DMS53 treated with DMSO at 0.1 percent for 48 hours (cell line): ENCODE data around the gene EEF1AKMT4.

Experiments used
- DNase-seq: peaks from one replicate; lab custom pipeline; 2025; ENCODE audit not compliant: unreplicated experiment; lab: John Stamatoyannopoulos, UW

EEF1AKMT4 gene

GRCh38 chr3:184235381-184236032 is 14.0 kb upstream of the EEF1AKMT4 start:
- DNase-seq: no peak

DNA sequence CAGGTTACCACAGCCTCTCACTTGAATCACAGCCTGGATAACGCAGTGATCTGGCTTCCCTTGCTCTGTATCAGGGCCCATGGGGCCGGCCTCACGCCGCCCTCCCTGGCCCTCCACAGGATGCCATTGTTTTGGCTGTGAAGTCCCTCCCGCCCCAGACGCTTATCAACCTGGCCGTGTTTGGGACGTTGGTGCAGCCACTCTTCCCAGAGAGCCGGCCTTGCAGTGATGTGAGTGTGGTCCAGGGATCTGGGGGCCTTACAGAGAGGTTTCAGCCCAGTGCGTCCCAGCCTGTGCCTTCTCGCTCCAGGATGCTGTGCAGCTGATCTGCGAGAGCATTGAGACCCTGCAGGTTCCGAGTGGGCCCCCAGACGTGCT is 13.4 kb upstream of the EEF1AKMT4 start:
- DNase-seq: no peak

- no peak for DNase-seq
Measured at GRCh38 chr3:184236636-184237035, 12.8 kb upstream of the EEF1AKMT4 start.

DNA sequence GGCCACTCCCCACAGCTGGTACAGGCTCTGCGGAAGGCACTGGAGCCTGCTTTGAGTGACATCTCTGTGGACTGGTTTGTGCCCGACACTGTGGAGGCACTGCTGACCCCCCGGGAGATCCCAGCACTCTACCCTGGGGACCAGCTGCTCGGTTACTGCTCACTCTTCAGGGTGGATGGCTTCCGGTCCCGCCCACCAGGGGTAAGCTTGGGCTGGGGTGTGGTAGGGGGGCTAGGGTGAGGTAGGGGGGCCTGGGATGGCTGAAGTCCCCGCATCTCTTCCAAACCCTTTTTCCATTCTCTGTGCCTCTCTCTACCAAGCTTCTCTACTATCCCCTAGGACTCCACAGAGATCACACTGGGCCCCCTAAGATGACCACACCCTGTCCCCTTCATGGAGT is 12.3 kb upstream of the EEF1AKMT4 start:
- no peak for DNase-seq

- no peak for DNase-seq
Measured at GRCh38 chr3:184237807-184238206, 11.7 kb upstream of the EEF1AKMT4 start.

- DNase-seq: no peak
Measured at GRCh38 chr3:184238246-184238818, 11.1 kb upstream of the EEF1AKMT4 start.

- DNase-seq: no peak
Measured at GRCh38 chr3:184239221-184239620, 10.3 kb upstream of the EEF1AKMT4 start.

- DNase-seq: no peak
Measured at GRCh38 chr3:184239708-184240107, 9.8 kb upstream of the EEF1AKMT4 start.

GRCh38 chr3:184240384-184241140 is 8.9 kb upstream of the EEF1AKMT4 start:
- DNase-seq: no peak

DNA sequence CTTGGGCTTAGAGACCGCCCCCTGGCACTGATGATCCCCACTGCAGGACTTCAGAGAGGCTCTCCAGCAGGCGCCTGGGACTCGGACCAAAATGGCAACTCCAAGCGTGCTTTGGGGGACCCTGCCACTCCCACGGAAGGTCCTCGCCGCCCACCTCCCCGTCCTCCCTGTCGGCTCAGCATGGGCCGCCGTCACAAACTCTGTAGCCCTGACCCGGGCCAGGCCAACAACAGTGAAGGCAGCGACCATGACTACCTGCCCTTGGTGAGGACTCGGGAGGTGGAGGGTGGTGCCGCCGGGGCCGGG is 8.4 kb upstream of the EEF1AKMT4 start:
- DNase-seq: no peak

- peak; percentile 76 for DNase-seq
Measured at GRCh38 chr3:184241447-184242296, 7.8 kb upstream of the EEF1AKMT4 start.

DNA sequence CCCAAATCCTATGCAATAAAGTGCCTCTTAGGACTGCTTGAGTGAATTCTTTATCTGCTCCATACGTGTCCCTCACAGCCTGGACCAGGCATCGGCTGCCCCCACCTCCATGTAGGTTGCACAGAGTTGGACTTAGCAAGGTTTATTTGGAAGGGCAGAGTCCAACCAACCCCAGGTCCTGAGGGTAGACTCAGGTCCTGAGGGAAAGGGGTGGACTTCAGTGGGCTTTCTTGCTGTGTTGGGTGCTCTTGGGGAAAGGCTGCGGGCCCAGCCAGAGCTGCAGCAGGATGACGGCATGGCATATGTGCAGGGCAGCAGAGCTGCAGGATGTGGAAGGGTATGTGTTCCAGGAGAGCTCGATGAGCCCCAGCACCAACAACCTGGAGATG is 7.2 kb upstream of the EEF1AKMT4 start:
- no peak for DNase-seq

DNA sequence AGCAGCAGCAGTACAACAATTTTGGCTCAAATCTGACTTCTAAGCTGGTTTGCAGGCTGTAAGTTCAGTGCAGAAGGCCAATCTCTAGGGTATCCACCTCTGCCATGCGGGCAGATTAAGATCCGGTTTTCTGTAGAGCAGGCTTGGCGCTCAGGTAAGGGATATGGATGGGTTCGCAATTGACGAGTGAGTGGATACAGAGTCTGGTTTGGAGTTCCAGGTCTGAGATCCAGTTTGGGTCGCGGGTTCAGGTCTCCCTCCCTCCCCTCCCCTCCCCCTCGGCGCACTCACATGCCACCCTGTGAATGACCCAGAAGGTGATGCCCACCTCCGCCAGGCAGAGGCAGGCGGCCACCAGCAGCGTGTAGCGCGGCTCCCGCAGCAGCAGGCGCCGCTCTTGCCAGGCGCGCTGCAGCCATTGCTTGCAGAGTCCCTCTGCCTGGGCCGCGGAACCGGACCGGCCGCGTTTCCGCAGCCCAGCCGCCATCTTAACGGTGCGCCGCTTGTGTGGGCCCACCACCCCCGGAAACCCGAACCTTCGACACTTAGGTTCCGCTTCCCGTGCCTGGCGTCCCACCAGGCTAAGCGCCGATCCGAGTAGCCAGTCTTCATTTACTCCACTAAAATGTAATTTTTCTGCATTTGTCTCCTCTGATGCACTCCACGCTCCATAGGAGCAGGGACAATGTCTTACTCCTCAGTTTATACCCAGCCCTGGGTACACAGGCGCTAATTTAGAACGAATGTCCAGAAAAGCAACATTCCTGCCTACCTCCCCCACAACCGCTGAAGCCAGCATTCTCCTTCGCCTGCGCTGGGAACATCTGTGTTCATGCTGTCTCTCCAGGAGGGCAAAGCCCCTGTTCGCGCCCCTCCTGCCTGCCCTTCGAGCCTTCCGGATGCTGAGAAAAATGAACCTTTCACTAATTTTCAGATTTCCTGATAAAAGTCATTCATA is 739 bp upstream of the EEF1AKMT4 start, which contains the start of gene ALG3:
Gene ALG3 (minus strand): TSS at position 509 of the 958 bp plus-strand sequence. CDS start 22 bp downstream, at position 487.
- peak; percentile 47 for DNase-seq

GRCh38 chr3:184250167-184250828 is 826 bp downstream of the EEF1AKMT4 start:
- DNase-seq: peak; percentile 83

DNA sequence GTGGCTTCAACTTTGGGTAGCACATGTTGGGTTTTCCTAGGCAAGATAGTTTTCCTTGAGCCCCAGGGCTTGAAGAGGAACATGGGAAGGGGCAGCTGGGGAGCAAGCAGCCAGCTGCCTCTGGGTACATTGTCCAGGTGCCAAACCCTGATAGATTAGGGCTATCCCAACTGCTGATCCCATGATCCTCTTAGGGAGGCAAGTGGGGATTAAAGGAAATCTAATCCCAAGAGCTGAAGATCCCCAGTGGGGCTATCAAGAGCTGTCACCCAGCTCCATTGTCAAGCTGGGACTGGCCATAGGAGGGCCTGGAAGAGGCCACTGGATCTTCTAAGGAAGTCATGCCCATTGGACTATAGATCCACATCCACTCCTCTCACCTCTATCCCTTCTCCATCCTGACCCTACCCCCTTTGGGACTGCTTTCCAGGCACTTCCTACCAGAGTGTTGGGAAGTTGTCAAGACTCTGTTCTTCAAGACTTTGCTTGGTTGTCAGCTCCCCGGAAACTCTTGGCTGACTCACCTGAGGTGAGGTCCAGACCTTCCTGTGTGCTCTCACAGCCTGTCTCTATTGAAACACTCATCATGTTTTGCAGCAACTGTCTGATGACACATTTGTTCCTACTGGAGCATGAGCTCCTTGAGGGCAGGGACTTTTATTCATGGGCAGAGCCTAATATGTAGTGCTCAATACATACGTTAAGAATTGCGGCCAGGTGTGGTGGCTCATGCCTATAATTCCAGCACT is 6.0 kb downstream of the EEF1AKMT4 start:
- no peak for DNase-seq

- no peak for DNase-seq
Measured at GRCh38 chr3:184257083-184257915, 7.8 kb downstream of the EEF1AKMT4 start.

DNA sequence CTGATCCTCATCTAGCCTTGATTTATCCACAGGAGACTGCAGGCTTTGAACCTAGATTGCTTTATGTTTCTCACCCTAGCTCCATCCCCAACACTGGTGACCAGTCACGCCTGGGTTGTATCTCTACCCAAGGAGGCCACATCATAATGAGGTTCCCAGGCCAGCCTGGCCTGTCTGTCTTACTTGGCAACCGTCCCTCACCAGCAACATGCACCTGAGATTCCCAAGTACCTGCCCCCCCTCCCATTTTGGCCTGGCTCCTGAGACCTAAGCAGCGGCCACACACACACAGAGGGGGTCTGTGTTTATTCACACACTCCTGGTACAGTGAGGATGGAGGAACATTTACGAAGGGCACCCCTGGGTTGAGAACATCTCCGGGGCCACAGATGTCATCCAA is 9.5 kb downstream of the EEF1AKMT4 start:
- DNase-seq: no peak

DNA sequence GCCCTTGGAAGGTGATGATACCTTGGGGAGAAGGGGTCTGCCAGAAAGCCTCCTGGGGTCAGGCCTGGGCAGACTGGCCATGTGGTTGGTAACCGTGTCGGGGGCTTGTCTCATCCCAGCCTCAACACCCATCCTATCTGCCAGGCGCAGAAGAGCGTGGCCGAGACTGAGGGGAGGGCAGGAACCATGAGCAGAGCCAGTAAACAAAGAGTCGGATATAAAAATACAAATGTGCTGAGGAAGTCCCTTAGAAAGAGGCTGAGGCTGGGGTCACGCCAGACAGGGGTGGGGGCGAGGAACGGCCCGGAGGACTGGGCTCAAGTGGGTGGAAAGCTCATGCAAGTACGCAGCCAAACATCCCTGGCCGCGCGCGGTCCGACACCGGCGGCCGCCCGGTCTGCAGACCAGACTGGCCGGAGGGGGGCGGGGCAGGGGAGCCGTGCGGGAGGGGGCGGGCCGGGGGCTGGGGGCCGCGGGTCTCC is 10.0 kb downstream of the EEF1AKMT4 start:
- DNase-seq: no peak
